Neural cell (in vitro differentiated cells): Measurements from ENCODE around the gene PAK3. TPM values are rescaled to one million over a fixed set of nuclear protein-coding genes. Genes with fewer than 3 reads are reported as not detected.

Experiments
- H2AFZ ChIP-seq: fragments of 200-600, 300-800 bp; sonication (generic), shearing (Covaris generic); 2 replicates; pipeline ENCODE4 v1.6.0; 2014; ENCODE audit warnings: low read depth, mild to moderate bottlenecking, antibody characterized with exemption, low read length, moderate library complexity
- H3F3A ChIP-seq: fragments of 200-600 bp; shearing (Covaris generic); 2 replicates; pipeline ENCODE4 v1.6.1; 2016; ENCODE audit warnings: mild to moderate bottlenecking, moderate library complexity, mixed read lengths, antibody characterized with exemption, low read length; ENCODE audit not compliant: insufficient read depth, poor library complexity, severe bottlenecking
- H3K27ac ChIP-seq: fragments of 200-600, 300-800 bp; sonication (generic), shearing (Covaris generic); 2 replicates; pipeline ENCODE4 v1.5.1; 2014; ENCODE audit warnings: mild to moderate bottlenecking, low read length, moderate library complexity
- H3K27me3 ChIP-seq: fragments of 300-800, 200-600 bp; sonication (generic), shearing (Covaris generic); 2 replicates; pipeline ENCODE4 v1.6.0; 2014; ENCODE audit warnings: mild to moderate bottlenecking, low read depth, low read length, moderate library complexity; ENCODE audit not compliant: insufficient read depth
- H3K36me3 ChIP-seq: fragments of 300-800, 200-600 bp; sonication (generic), shearing (Covaris generic); 2 replicates; pipeline ENCODE4 v1.5.1; 2014; ENCODE audit warnings: mild to moderate bottlenecking, antibody characterized with exemption, low read length, moderate library complexity; ENCODE audit not compliant: insufficient read depth
- H3K4me2 ChIP-seq: fragments of 300-800, 200-600 bp; sonication (generic), shearing (Covaris generic); 2 replicates; pipeline ENCODE4 v1.6.0; 2014; ENCODE audit warnings: mild to moderate bottlenecking, low read length
- H3K4me3 ChIP-seq: fragments of 300-800, 200-600 bp; sonication (generic), shearing (Covaris generic); 2 replicates; pipeline ENCODE4 v1.5.1; 2014; ENCODE audit warnings: mild to moderate bottlenecking, low read length, moderate library complexity
- H3K79me2 ChIP-seq: fragments of 200-600 bp; shearing (Covaris generic); replicated peaks from 2 replicates; pipeline ENCODE4 v1.6.0; 2014; ENCODE audit warnings: mild to moderate bottlenecking, low read length, moderate library complexity; ENCODE audit not compliant: insufficient read depth
- H3K9ac ChIP-seq: fragments of 300-800, 200-600 bp; sonication (generic), shearing (Covaris generic); 2 replicates; pipeline ENCODE4 v1.6.1; 2016; ENCODE audit warnings: mild to moderate bottlenecking, low read length, mixed read lengths
- H3K9me2 ChIP-seq: fragments of 200-600 bp; shearing (Covaris generic); 2 replicates; pipeline ENCODE4 v1.6.1; 2016; ENCODE audit warnings: mild to moderate bottlenecking, low read length, mixed read lengths; ENCODE audit not compliant: insufficient read depth
- H3K9me3 ChIP-seq: fragments of 200-600, 300-800 bp; sonication (generic), shearing (Covaris generic); 2 replicates; pipeline ENCODE4 v1.6.1; 2016; ENCODE audit warnings: mild to moderate bottlenecking, mixed run types, low read length, moderate library complexity, mixed read lengths
- H4K20me1 ChIP-seq: fragments of 200-600 bp; shearing (Covaris generic); 2 replicates; pipeline ENCODE4 v1.6.1; 2016; ENCODE audit warnings: mild to moderate bottlenecking, mixed run types; ENCODE audit not compliant: insufficient read depth
- CTCF ChIP-seq: fragments of 450-650 bp; IDR thresholded peaks from 2 replicates; pipeline ENCODE4 v1.5.1; 2014; ENCODE audit warnings: antibody characterized with exemption, mild to moderate bottlenecking, moderate library complexity; ENCODE audit not compliant: poor library complexity, severe bottlenecking
- EP300 ChIP-seq: fragments of 450-650 bp; conservative IDR thresholded peaks from 2 replicates; pipeline ENCODE4 v1.6.1; 2014; ENCODE audit warnings: antibody characterized with exemption, mild to moderate bottlenecking, moderate library complexity; ENCODE audit not compliant: poor library complexity, severe bottlenecking
- EZH2 ChIP-seq: fragments of 200-600, 300-800 bp; shearing (Covaris generic), sonication (generic); IDR thresholded peaks from 2 replicates; pipeline ENCODE4 v1.6.1; 2014; ENCODE audit warnings: antibody characterized with exemption, low read length, borderline replicate concordance, mild to moderate bottlenecking; ENCODE audit not compliant: insufficient read depth, poor library complexity, severe bottlenecking
- MXI1 ChIP-seq: fragments of 450-650 bp; conservative IDR thresholded peaks from 2 replicates; pipeline ENCODE4 v1.6.1; 2014; ENCODE audit warnings: antibody characterized with exemption, mild to moderate bottlenecking; ENCODE audit not compliant: poor library complexity, severe bottlenecking
- POLR2AphosphoS5 ChIP-seq: IDR thresholded peaks from 2 replicates; pipeline ENCODE4 v1.6.1; 2012
- RAD21 ChIP-seq: fragments of 450-650 bp; conservative IDR thresholded peaks from 2 replicates; pipeline ENCODE4 v1.6.1; 2014; ENCODE audit warnings: antibody characterized with exemption, mild to moderate bottlenecking, moderate library complexity
- SMC3 ChIP-seq: fragments of 450-650 bp; conservative IDR thresholded peaks from 2 replicates; pipeline ENCODE4 v1.6.1; 2014; ENCODE audit warnings: antibody characterized with exemption, mild to moderate bottlenecking, moderate library complexity; ENCODE audit not compliant: poor library complexity
- TAF1 ChIP-seq: IDR thresholded peaks from 2 replicates; pipeline ENCODE4 v1.6.1; 2012; ENCODE audit warnings: low read depth
- polyA plus RNA-seq: library from polyadenylated mRNA; depleted of rRNA; stranded (reverse); fragments of >200 nt; gene quantifications from 2 replicates; pipeline ENCODE4 v1.2.3, GENCODE V29; 2014
- TF ChIP-seq, protein P1 (sequence below): IDR thresholded peaks from 2 replicates; pipeline ENCODE4 v1.6.1; 2012; ENCODE audit warnings: borderline replicate concordance

PAK3 gene
- polyA plus RNA-seq, 1 donor from 2014 or later, result 92.4 TPM

GRCh38 chrX:111254896-111255693 lies 159.1 kb downstream of the PAK3 start:
- Histone ChIP-seq H2AFZ (no peak overlapping the region), H4K20me1 (no peaks in the 10 kb centered on the region), H3K9me3 (no peaks in the 10 kb centered on the region), H3K4me3 (peak overlapping the region; percentile 43), H3K9ac (peak overlapping the region; percentile 36), H3K9me2 (no peaks in the 10 kb centered on the region), H3K27me3 (no peaks in the 10 kb centered on the region), H3K79me2 (no peaks in the 10 kb centered on the region), H3F3A (no peaks in the 10 kb centered on the region), H3K36me3 (no peaks in the 10 kb centered on the region), H3K27ac (peak overlapping the region; percentile 89), H3K4me2 (peak overlapping the region; percentile 39)
- no peak for TF ChIP-seq EZH2
- no peak for TF ChIP-seq CTCF
- peak; percentile 59 for TF ChIP-seq EP300
- TF ChIP-seq TAF1, result no peak
- TF ChIP-seq RAD21, result no peak
- TF ChIP-seq, protein P1, sequence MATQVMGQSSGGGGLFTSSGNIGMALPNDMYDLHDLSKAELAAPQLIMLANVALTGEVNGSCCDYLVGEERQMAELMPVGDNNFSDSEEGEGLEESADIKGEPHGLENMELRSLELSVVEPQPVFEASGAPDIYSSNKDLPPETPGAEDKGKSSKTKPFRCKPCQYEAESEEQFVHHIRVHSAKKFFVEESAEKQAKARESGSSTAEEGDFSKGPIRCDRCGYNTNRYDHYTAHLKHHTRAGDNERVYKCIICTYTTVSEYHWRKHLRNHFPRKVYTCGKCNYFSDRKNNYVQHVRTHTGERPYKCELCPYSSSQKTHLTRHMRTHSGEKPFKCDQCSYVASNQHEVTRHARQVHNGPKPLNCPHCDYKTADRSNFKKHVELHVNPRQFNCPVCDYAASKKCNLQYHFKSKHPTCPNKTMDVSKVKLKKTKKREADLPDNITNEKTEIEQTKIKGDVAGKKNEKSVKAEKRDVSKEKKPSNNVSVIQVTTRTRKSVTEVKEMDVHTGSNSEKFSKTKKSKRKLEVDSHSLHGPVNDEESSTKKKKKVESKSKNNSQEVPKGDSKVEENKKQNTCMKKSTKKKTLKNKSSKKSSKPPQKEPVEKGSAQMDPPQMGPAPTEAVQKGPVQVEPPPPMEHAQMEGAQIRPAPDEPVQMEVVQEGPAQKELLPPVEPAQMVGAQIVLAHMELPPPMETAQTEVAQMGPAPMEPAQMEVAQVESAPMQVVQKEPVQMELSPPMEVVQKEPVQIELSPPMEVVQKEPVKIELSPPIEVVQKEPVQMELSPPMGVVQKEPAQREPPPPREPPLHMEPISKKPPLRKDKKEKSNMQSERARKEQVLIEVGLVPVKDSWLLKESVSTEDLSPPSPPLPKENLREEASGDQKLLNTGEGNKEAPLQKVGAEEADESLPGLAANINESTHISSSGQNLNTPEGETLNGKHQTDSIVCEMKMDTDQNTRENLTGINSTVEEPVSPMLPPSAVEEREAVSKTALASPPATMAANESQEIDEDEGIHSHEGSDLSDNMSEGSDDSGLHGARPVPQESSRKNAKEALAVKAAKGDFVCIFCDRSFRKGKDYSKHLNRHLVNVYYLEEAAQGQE, result peak; percentile 94
- TF ChIP-seq SMC3, result no peak
- peak; percentile 67 for TF ChIP-seq POLR2AphosphoS5
- no peak for TF ChIP-seq MXI1

DNA sequence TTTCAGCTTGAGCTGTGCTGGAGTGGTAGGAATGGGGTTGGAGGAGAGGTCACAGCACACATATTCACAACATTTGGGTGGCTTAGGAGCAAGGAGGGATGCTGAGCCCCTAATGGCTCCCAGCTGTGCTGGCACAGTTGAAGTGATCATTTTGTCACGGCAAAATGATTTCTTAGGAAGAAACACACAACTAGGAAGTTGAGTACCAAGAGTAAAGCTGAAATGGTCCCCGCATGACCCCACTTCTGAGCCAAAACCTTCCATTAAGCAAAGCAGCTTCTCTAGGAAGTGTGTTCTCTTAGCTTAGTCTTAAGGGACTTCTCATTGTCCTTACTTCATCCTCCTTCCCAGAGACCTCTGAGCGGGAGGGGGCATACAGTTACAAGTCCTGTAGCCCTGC lies 161.7 kb downstream of the PAK3 start:
- no peaks in the 10 kb centered on the region for H3K9me3 ChIP-seq
- no peak for TF ChIP-seq RAD21
- no peak for TF ChIP-seq SMC3
- TF ChIP-seq POLR2AphosphoS5, result no peak
- TF ChIP-seq, protein P1, result no peak
- TF ChIP-seq EP300, result no peak
- no peak for TF ChIP-seq MXI1
- TF ChIP-seq TAF1, result no peak
- no peak for TF ChIP-seq CTCF
- no peak for TF ChIP-seq EZH2
- no peaks in the 10 kb centered on the region for H3K27me3 ChIP-seq

More for the DNA sequence above, 161.7 kb downstream of the PAK3 start:
- Histone ChIP-seq H3K9me2 (no peaks in the 10 kb centered on the region), H3K4me3 (no peak overlapping the region), H3K4me2 (no peak overlapping the region), H3K27ac (no peak overlapping the region), H3K36me3 (no peaks in the 10 kb centered on the region), H3F3A (no peaks in the 10 kb centered on the region), H3K9ac (no peak overlapping the region), H2AFZ (no peak overlapping the region), H3K79me2 (no peaks in the 10 kb centered on the region), H4K20me1 (no peaks in the 10 kb centered on the region)
